ENCODE results near the gene NBPF11. TPM values are rescaled to one million over a fixed set of nuclear protein-coding genes. Genes with fewer than 3 reads are reported as not detected.
"Not testable (repeated sequence)": the region's sequence is repeated elsewhere in the genome, so short reads cannot be mapped to it uniquely, and the experiment has no call there.

The NBPF11 gene
- total RNA-seq, 1 donor from 2014 or later: 23.4 TPM

DNA sequence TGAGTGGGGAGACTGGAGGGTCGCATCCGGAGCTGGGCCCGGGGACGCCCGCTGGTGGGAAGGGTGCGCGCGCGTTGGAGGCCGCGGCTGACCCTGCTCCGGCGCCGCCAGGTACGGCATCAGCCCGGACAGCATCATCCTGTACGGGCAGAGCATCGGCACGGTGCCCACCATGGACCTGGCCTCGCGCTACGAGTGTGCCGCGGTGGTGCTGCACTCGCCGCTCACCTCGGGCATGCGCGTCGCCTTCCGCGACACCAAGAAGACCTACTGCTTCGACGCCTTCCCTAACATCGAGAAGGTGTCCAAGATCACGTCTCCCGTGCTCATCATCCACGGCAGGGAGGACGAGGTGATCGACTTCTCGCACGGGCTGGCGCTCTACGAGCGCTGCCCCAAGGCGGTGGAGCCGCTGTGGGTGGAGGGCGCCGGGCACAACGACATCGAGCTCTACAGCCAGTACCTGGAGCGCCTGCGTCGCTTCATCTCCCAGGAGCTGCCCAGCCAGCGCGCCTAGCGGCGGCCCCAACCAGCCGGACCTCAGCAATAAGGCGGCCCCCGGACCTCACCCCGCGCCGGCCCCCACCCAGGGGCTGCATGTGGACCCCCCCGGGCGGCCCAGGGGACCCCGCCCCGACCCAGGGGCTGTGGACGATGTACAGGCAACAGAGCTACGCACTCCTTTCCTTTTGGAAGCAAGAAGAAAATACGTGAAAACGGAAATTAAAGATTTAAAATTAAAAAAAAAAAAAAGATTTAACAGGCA, 2.8 kb downstream of the NBPF11 start:
- not testable (repeated sequence) for DNase-seq (ENCODE audit: low spot score)

DNA sequence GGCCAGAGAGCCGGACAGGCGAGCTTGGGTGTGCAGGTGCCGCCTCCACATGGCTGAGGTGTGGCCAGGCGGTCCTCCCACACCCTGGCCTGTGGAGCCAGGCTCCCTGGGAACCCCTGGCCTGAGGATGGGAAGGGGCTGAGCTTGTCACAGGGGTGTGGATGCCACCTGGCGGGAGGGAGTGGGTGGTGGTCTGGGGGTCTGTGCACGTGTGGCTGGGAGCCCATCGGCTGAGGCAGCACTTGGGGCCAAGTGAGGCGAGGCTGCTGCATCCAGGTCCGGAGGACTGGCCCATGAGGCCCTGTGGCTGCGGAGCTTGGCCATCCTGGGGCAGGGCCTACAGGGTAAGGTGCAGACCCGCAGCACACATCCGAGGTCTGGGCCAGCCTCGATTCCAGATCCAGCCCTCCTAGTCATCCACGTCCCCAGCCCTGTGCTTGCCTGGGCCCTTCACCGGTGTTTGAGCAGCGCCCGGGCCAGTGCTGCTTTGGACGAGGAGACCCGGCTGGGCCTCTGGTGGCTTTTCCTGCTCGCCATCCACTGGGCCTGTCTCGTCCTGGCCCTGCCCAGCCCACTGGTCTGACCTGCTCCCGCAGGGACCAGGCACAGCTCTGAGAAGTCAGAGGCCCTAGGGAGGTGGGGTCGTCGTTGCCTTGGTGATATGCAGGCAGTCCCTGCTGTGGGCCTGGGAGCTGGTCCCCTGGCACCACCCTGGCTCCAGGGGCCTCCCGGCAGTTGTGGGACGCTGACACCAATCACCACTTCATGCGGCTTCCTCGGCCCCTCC, 4.8 kb downstream of the NBPF11 start:
- not testable (repeated sequence) for DNase-seq (ENCODE audit: low spot score)

DNA sequence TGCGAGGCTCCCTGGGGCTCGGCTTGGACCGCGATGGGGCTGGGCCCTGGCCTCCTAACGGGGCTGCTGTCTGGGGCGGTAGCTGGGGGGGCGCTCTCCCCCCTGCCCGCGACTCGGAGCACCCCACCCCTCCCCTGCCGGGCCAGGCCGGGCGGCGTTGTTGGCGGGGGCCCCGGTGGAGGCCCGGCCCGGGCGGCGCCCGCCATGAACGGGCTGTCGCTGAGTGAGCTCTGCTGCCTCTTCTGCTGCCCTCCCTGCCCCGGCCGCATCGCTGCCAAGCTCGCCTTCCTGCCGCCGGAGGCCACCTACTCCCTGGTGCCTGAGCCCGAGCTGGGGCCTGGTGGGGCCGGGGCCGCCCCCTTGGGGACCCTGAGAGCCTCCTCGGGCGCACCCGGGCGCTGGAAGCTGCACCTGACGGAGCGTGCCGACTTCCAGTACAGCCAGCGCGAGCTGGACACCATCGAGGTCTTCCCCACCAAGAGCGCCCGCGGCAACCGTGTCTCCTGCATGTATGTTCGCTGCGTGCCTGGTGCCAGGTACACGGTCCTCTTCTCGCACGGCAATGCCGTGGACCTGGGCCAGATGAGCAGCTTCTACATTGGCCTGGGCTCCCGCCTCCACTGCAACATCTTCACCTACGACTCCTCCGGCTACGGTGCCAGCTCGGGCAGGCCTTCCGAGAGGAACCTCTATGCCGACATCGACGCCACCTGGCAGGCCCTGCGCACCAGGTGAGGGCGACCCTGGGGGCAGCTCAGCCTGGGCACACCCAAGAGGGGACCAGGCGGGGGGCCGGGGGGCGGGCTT, 5.7 kb downstream of the NBPF11 start:
- not testable (repeated sequence) for DNase-seq (ENCODE audit: low spot score)

DNA sequence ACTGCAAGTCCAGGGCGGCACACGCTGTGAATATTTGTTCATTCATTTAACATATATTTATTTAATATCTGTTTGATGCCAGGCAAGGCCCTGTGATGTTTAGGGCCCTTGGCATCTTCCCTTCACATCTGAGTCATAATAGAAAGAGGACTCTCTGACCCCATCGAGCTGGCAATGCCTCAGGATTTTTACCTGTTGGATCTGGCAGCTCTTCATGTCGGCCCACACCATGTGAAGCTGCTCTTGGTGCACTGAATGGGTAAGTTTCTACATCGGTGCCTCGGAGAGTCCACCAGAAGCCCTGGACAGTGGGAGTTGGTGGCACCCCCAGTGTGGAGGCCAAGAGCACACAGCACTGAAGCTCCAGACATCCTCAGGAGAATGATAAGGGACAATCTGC, 8.9 kb downstream of the NBPF11 start:
- not testable (repeated sequence) for DNase-seq (ENCODE audit: low spot score)

DNA sequence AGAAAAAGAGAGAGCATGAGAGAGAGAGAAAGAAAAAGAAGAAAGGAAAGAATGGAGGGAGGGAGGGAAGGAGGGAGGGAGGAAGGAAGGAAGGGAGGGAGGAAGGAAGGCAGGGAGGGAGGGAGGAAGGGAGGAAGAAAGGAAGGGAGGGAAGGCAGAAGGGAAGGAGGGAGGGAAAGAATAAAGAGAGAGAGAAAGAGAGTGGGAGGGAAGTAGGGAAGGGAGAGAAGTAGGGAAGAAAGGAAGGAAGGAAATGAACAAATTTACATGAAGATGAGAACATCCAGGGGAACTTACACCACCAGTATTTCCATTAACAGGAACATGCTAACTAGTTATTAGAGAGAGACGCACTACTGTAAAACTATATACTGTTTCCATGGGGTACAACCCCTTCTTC, 10.1 kb downstream of the NBPF11 start:
- not testable (repeated sequence) for DNase-seq (ENCODE audit: low spot score)

DNA sequence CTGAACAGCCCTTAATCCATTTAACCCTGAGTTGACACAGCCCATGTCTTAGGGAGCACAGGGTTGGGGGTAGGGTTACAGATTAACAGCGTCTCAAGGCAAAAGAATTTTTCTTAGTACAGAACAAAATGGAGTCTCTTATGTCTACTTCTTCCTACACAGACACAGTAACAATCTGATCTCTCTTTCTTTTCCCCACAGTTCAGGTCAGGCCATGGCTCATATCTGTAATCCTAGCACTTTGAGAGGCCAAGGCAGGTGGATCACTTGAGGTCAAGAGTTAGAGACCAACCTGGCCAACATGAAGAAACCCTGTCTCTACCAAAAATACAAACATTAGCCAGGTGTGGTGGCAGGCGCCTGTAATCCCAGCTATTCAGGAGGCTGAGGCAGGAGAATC, 13.5 kb downstream of the NBPF11 start:
- DNase-seq (ENCODE audit: low spot score): not testable (repeated sequence)

GRCh38 chr1:148122341-148122740, 29.7 kb downstream of the NBPF11 start:
- not testable (repeated sequence) for DNase-seq (ENCODE audit: low spot score)

DNA sequence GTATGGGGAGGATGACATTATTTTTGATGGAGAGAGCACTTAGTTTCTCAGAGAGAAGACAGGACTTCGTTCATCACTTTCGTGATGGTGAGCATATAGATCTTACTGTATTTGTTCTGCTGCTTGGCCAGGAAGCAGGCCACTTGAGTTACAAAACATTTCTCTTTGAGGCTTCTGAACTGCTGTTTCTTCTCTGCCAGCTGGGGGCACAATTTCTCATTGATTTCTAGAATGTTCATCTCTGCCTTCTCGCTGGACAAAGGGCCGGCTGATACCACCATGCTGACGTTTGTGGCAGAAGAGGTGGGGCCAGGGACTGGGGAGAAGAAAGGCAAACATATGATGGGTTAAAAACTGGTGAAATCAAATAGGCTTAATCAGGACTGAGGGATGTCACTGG, 31.7 kb downstream of the NBPF11 start:
- DNase-seq (ENCODE audit: low spot score): not testable (repeated sequence)

DNA sequence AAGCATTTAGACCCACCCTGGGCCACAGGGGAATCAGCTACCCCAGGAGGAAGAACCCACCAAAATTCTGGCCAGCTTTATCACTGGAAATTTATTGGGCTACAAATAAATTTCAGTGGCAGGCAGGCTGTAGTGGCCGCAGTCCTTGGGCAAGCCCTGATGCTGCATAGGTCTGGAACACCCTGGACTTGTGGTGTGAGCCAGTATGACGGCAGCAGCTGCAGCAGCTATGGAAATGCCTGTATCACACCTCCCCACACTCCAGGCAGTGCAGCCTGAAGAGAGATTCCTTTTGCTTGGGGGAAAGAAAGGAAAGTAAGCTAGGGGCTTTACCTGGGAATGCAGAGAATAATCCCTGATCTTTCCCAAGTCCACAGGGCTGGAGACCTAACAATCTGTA, 56.3 kb downstream of the NBPF11 start:
- not testable (repeated sequence) for DNase-seq (ENCODE audit: low spot score)

DNA sequence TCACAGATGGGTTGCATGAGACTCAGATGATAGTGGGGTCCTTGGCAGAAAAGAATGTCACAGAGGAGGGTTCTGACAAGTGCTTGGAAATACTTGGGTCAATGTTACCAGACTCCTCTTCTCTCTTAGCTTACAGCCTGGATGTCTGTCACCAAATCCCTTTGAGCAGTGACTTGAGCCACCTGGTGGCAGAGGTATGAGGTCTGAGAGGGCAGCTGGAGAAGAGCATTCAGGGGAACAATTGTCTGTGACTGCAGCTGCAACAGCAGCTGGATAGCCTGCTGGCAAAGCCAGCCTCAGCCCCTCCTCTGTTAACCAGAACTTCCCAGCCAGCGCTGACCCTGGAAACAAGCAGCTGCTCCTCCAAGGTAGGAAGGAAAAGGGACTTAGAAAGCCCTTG, 65.9 kb downstream of the NBPF11 start:
- not testable (repeated sequence) for DNase-seq (ENCODE audit: low spot score)

GRCh38 chr1:148081205-148081604, 70.9 kb downstream of the NBPF11 start:
- DNase-seq (ENCODE audit: low spot score): not testable (repeated sequence)

GRCh38 chr1:148078632-148079519, 73.2 kb downstream of the NBPF11 start:
- DNase-seq (ENCODE audit: low spot score): not testable (repeated sequence)

- DNase-seq (ENCODE audit: low spot score): not testable (repeated sequence)
Measured at GRCh38 chr1:148078090-148078489, 74.0 kb downstream of the NBPF11 start.

- DNase-seq (ENCODE audit: low spot score): not testable (repeated sequence)
Measured at GRCh38 chr1:148077458-148077857, 74.6 kb downstream of the NBPF11 start.

DNA sequence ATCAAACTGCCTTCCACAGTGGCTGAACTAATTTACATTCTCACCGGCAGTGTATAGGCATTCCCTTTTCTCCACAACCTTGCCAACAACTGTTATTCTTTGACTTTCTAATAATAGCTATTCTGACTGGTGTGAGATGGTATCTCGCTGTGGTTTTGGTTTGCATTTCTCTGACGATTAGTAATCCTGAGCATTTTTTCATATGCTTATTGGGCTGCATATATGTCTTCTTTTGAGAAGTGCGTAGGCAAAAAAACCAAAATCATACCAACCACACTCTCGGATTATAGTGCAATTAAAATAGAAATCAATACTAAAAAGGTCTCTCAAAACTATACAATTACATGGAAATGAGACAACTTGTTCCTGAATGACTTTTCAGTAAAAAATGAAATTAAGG, 78.7 kb downstream of the NBPF11 start:
- not testable (repeated sequence) for DNase-seq (ENCODE audit: low spot score)

- not testable (repeated sequence) for DNase-seq (ENCODE audit: low spot score)
Measured at GRCh38 chr1:148068606-148069005, 83.5 kb downstream of the NBPF11 start.

DNA sequence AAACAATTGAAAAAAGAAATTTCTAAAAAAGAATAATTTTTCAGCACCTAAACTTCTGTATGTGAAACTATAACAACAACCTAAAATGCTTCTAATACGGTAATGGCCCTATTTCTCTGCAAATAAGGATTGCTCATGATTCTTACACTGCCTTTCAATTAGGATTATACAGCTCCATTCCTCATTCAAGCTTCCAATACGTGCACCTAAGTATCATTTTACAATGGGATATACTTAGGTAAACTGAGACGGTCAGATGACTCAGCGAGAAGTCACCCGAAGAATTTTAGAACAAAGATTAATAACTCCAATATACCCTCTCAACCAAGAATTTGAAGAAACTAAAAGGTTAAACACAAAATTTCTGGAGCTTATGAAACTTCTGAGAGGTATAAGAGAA, 83.9 kb downstream of the NBPF11 start:
- DNase-seq (ENCODE audit: low spot score): not testable (repeated sequence)

DNA sequence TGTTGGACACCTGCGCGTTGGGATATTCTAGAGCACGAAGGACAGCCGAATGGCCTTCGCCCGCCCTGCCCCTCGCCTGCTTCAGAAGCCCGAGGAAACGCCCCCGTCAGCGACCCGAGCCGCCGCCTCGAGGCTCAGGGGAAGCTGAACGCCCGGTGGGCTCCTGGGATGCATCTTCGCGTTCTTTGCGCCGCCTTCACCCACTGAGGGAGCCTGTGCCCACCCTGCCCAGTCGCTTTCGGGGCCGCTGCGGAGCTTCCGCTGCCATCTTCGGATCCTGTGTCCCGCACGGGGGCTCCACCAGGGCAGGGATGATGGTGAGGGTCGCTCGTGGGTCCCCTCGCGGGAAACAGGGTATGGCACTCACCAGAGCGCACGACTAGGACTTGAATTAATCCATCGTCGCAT, 91.8 kb downstream of the NBPF11 start:
- not testable (repeated sequence) for DNase-seq (ENCODE audit: low spot score)

DNA sequence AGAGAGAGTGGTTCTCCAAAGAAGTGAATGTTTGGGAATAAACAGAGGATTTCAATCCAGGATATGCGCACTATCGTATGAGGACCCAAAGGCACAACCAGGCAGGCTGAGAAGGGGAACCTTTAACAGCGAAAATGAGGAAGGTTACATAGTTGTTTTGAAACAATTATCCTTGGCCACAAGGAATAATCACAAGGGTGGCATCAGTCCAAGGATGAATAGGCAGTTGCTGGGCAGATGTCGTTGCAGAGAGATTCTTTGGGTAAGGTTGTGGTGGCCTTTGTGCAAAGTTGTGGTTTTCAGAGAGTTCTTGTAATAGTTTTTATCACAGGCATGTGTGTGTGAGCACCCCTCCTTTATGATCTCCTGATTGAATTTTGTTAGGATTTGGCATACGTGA, 94.7 kb downstream of the NBPF11 start:
- DNase-seq (ENCODE audit: low spot score): not testable (repeated sequence)

Data from ureter (tissue), 1 donor.